Retinal pigment epithelial cell (primary cell): ENCODE results near the gene SLC35F1.
A peak's percentile ranks its signal among the peaks of the same experiment; 100 is the strongest.
"Not testable (repeated sequence)": the region's sequence is repeated elsewhere in the genome, so short reads cannot be mapped to it uniquely, and the experiment has no call there.

Source experiments
- DNase-seq: peaks from one replicate; pipeline ENCODE4 v3.0.0-alpha.2; 2010; ENCODE audit warnings: low read depth
- H3K4me3 ChIP-seq: 2 replicates; pipeline ENCODE4 v1.5.1; 2011; ENCODE audit warnings: mild to moderate bottlenecking, low read length, control low read depth, moderate library complexity
- TF ChIP-seq, protein P1 (sequence below): conservative IDR thresholded peaks from 2 replicates; pipeline ENCODE4 v1.5.1; 2011; ENCODE audit warnings: low read depth, low read length, control low read depth, inconsistent platforms

SLC35F1 gene

DNA sequence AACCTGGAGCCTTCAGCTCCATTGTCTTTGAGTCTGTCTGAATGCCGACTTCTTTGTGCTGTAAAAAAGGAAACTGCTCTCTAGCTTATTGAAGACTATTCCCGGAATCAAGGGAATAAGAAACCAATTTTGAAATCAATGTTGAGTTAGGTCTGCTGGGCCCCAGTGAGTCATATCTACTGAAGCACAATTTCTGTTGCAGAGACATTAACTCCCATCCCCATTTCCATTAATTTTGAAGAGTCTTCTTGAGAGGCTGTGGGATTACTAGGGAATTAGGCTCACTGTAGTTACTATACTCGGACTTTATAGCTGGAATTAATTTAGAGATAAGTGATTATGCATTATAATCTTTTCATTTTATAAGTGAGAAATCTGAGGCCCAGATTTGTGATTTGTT is 116.7 kb downstream of the SLC35F1 start:
- DNase-seq = no peak
- H3K4me3 ChIP-seq = no peak overlapping the region
- TF ChIP-seq, protein P1, sequence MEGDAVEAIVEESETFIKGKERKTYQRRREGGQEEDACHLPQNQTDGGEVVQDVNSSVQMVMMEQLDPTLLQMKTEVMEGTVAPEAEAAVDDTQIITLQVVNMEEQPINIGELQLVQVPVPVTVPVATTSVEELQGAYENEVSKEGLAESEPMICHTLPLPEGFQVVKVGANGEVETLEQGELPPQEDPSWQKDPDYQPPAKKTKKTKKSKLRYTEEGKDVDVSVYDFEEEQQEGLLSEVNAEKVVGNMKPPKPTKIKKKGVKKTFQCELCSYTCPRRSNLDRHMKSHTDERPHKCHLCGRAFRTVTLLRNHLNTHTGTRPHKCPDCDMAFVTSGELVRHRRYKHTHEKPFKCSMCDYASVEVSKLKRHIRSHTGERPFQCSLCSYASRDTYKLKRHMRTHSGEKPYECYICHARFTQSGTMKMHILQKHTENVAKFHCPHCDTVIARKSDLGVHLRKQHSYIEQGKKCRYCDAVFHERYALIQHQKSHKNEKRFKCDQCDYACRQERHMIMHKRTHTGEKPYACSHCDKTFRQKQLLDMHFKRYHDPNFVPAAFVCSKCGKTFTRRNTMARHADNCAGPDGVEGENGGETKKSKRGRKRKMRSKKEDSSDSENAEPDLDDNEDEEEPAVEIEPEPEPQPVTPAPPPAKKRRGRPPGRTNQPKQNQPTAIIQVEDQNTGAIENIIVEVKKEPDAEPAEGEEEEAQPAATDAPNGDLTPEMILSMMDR = no peak

DNA sequence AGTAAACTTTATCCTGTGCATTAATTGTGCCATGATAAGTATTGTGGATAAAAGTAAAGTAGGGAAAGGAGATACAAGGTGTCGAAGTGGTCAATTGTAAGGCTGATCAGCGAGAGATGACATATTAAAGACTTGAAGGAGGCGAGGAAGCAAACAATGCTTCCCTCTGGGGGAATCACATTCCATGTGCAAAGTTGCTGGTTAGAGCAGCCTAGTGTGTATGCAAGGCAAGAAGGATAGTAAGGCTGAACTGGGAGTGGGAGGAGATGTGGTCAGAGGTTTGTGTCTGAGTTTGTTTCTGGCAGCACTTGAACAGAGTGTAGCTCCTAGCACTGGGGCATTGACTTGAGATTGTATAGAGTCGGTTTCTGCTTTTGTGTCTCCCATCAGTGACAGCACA is 122.9 kb downstream of the SLC35F1 start:
- TF ChIP-seq, protein P1 = no peak
- H3K4me3 ChIP-seq = no peak overlapping the region
- no peak for DNase-seq

GRCh38 chr6:118037479-118037878 is 130.4 kb downstream of the SLC35F1 start:
- H3K4me3 ChIP-seq, DNase-seq: not testable (repeated sequence)

DNA sequence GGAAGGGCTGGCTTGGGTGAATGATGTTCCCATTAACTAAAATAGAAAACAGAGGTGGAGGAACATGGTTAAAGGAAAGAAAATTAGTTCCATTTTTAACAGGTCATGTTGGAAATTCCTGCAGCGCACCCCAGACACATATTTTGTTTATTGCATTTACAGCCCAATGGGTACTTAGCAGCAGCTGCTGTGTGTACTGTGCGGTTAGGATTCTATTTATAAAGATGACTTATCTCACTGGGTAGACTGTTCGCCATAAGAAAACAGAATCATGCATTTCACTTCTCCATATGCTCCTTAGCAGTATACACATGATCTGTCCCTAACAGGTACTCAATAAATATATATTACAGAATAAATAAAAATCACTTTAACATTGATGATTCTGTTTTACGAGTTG is 135.8 kb downstream of the SLC35F1 start:
- no peak overlapping the region for H3K4me3 ChIP-seq
- TF ChIP-seq, protein P1 = no peak
- no peak for DNase-seq

DNA sequence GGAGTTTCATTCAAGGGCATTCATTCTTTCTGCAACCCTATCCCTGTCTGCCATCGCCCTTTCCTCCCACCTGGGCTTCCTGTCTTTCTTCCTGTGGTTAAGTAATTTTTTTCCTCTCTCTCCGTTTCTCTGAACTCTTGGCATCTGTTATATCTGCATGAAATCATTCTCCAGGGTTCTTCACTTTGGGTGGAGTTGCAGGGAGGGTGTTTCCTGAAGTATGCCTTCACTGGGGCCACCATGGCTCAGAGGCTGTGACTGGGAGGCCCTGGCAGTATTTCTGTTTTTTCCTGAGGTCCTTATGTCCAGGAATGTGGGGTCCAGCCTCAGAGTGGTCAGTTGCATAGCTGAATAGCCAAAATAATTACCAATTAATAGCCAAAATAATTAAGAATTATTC is 137.2 kb downstream of the SLC35F1 start:
- DNase-seq = no peak
- no peak overlapping the region for H3K4me3 ChIP-seq
- TF ChIP-seq, protein P1 = no peak

- TF ChIP-seq, protein P1 = no peak
- DNase-seq = no peak
- H3K4me3 ChIP-seq = no peak overlapping the region
These were observed 147.0 kb downstream of the SLC35F1 start for GRCh38 chr6:118054082-118054481.

- TF ChIP-seq, protein P1 = no peak
- no peak overlapping the region for H3K4me3 ChIP-seq
- no peak for DNase-seq
These were observed 154.6 kb downstream of the SLC35F1 start for GRCh38 chr6:118061666-118062065.

DNA sequence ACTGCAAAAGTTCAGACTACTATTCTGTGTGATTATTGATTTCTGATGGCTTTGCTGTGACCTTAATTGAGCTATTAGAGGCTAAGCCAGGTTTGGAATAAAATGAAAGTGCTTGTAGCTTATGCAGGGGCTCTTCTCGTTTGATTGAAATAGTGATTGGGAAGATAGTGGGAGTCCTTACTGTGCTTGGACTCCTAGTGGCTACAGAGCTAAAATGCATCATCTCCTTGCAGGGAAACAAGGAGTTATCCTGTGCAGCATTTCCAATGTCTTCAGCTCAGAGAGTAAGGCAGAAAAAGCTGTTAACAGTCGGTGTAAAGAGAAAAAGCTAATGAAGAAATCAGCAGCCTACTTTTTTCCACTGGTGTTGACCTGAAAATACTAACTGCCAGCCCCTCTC is 173.5 kb downstream of the SLC35F1 start:
- no peak overlapping the region for H3K4me3 ChIP-seq
- TF ChIP-seq, protein P1 = peak; percentile 44
- no peak for DNase-seq
